ENCODE results near the gene VSIR.

VSIR gene

GRCh38 chr10:71767420-71768035, 5.8 kb downstream of the VSIR start:
- Histone ChIP-seq H3K9me3 (ENCODE audit: control insufficient read depth, low read length) (no peaks in the 10 kb centered on the region), H3K36me3 (ENCODE audit: control insufficient read depth, insufficient read depth, low read length, severe bottlenecking) (no peaks in the 10 kb centered on the region), H3K4me3 (ENCODE audit: low read length) (peak overlapping the region; percentile 54), H3K4me1 (ENCODE audit: control insufficient read depth, insufficient read depth, low read length) (peaks cover 97% of the 10 kb centered on the region), H3K27me3 (replicated peaks; ENCODE audit: control insufficient read depth, insufficient read depth, low read length) (no peaks in the 10 kb centered on the region), H3K9ac (ENCODE audit: low read length) (peak overlapping the region; percentile 74)
- DNase-seq (ENCODE audit: low read depth), result peak; percentile 33

GRCh38 chr10:71766717-71767419, 6.5 kb downstream of the VSIR start:
- Histone ChIP-seq H3K27me3 (replicated peaks; ENCODE audit: control insufficient read depth, insufficient read depth, low read length) (no peaks in the 10 kb centered on the region), H3K9me3 (ENCODE audit: control insufficient read depth, low read length) (no peaks in the 10 kb centered on the region), H3K4me1 (ENCODE audit: control insufficient read depth, insufficient read depth, low read length) (peaks cover 94% of the 10 kb centered on the region), H3K9ac (ENCODE audit: low read length) (peak overlapping the region; percentile 74), H3K4me3 (ENCODE audit: low read length) (peak overlapping the region; percentile 54), H3K36me3 (ENCODE audit: control insufficient read depth, insufficient read depth, low read length, severe bottlenecking) (no peaks in the 10 kb centered on the region)
- DNase-seq (ENCODE audit: low read depth), result peak; percentile 93

GRCh38 chr10:71765906-71766716, 7.2 kb downstream of the VSIR start:
- no peaks in the 10 kb centered on the region for H3K9me3 ChIP-seq (ENCODE audit: control insufficient read depth, low read length)
- H3K27me3 ChIP-seq (replicated peaks; ENCODE audit: control insufficient read depth, insufficient read depth, low read length), result no peaks in the 10 kb centered on the region
- peaks cover 87% of the 10 kb centered on the region for H3K4me1 ChIP-seq (ENCODE audit: control insufficient read depth, insufficient read depth, low read length)
- peak overlapping the region; percentile 66 for H3K9ac ChIP-seq (ENCODE audit: low read length)
- no peak overlapping the region for H3K4me3 ChIP-seq (ENCODE audit: low read length)
- no peak for DNase-seq (ENCODE audit: low read depth)
- H3K36me3 ChIP-seq (ENCODE audit: control insufficient read depth, insufficient read depth, low read length, severe bottlenecking), result peaks cover 7% of the 10 kb centered on the region

GRCh38 chr10:71765176-71765904, 8.0 kb downstream of the VSIR start:
- Histone ChIP-seq H3K9ac (ENCODE audit: low read length) (peak overlapping the region; percentile 66), H3K4me1 (ENCODE audit: control insufficient read depth, insufficient read depth, low read length) (peaks cover 79% of the 10 kb centered on the region)
- DNase-seq (ENCODE audit: low read depth), result peak; percentile 47

GRCh38 chr10:71763352-71764127, 9.8 kb downstream of the VSIR start:
- Histone ChIP-seq H3K27me3 (replicated peaks; ENCODE audit: control insufficient read depth, insufficient read depth, low read length) (no peaks in the 10 kb centered on the region), H3K36me3 (ENCODE audit: control insufficient read depth, insufficient read depth, low read length, severe bottlenecking) (peaks cover 13% of the 10 kb centered on the region), H3K9ac (ENCODE audit: low read length) (peak overlapping the region; percentile 22), H3K4me3 (ENCODE audit: low read length) (no peak overlapping the region), H3K4me1 (ENCODE audit: control insufficient read depth, insufficient read depth, low read length) (peaks cover 64% of the 10 kb centered on the region), H3K9me3 (ENCODE audit: control insufficient read depth, low read length) (no peaks in the 10 kb centered on the region)
- no peak for DNase-seq (ENCODE audit: low read depth)

More at GRCh38 chr10:71765176-71765904, 8.0 kb downstream of the VSIR start:
- Histone ChIP-seq H3K4me3 (ENCODE audit: low read length) (no peak overlapping the region), H3K36me3 (ENCODE audit: control insufficient read depth, insufficient read depth, low read length, severe bottlenecking) (peaks cover 12% of the 10 kb centered on the region), H3K27me3 (replicated peaks; ENCODE audit: control insufficient read depth, insufficient read depth, low read length) (no peaks in the 10 kb centered on the region), H3K9me3 (ENCODE audit: control insufficient read depth, low read length) (no peaks in the 10 kb centered on the region)

- Histone ChIP-seq H3K36me3 (ENCODE audit: control insufficient read depth, insufficient read depth, low read length, severe bottlenecking) (peaks cover 22% of the 10 kb centered on the region), H3K9me3 (ENCODE audit: control insufficient read depth, low read length) (no peaks in the 10 kb centered on the region), H3K4me3 (ENCODE audit: low read length) (no peak overlapping the region), H3K27me3 (replicated peaks; ENCODE audit: control insufficient read depth, insufficient read depth, low read length) (no peaks in the 10 kb centered on the region), H3K9ac (ENCODE audit: low read length) (no peak overlapping the region), H3K4me1 (ENCODE audit: control insufficient read depth, insufficient read depth, low read length) (peaks cover 53% of the 10 kb centered on the region)
- DNase-seq (ENCODE audit: low read depth), result no peak
Observed at GRCh38 chr10:71762324-71762723, 11.0 kb downstream of the VSIR start.

GRCh38 chr10:71761541-71762113, 11.7 kb downstream of the VSIR start:
- peaks cover 25% of the 10 kb centered on the region for H3K36me3 ChIP-seq (ENCODE audit: control insufficient read depth, insufficient read depth, low read length, severe bottlenecking)
- H3K9me3 ChIP-seq (ENCODE audit: control insufficient read depth, low read length), result no peaks in the 10 kb centered on the region
- no peaks in the 10 kb centered on the region for H3K27me3 ChIP-seq (replicated peaks; ENCODE audit: control insufficient read depth, insufficient read depth, low read length)
- H3K4me3 ChIP-seq (ENCODE audit: low read length), result no peak overlapping the region
- H3K4me1 ChIP-seq (ENCODE audit: control insufficient read depth, insufficient read depth, low read length), result peaks cover 46% of the 10 kb centered on the region
- no peak for DNase-seq (ENCODE audit: low read depth)
- H3K9ac ChIP-seq (ENCODE audit: low read length), result no peak overlapping the region

- DNase-seq (ENCODE audit: low read depth), result no peak
- Histone ChIP-seq H3K4me3 (ENCODE audit: low read length) (no peak overlapping the region), H3K9ac (ENCODE audit: low read length) (no peak overlapping the region), H3K36me3 (ENCODE audit: control insufficient read depth, insufficient read depth, low read length, severe bottlenecking) (peaks cover 25% of the 10 kb centered on the region), H3K27me3 (replicated peaks; ENCODE audit: control insufficient read depth, insufficient read depth, low read length) (no peaks in the 10 kb centered on the region), H3K4me1 (ENCODE audit: control insufficient read depth, insufficient read depth, low read length) (peaks cover 41% of the 10 kb centered on the region), H3K9me3 (ENCODE audit: control insufficient read depth, low read length) (no peaks in the 10 kb centered on the region)
Observed at GRCh38 chr10:71761105-71761511, 12.2 kb downstream of the VSIR start.

GRCh38 chr10:71757399-71757922, 15.9 kb downstream of the VSIR start:
- peaks cover 29% of the 10 kb centered on the region for H3K36me3 ChIP-seq (ENCODE audit: control insufficient read depth, insufficient read depth, low read length, severe bottlenecking)
- no peaks in the 10 kb centered on the region for H3K27me3 ChIP-seq (replicated peaks; ENCODE audit: control insufficient read depth, insufficient read depth, low read length)
- no peak overlapping the region for H3K9ac ChIP-seq (ENCODE audit: low read length)
- no peak for DNase-seq (ENCODE audit: low read depth)
- no peaks in the 10 kb centered on the region for H3K9me3 ChIP-seq (ENCODE audit: control insufficient read depth, low read length)
- H3K4me1 ChIP-seq (ENCODE audit: control insufficient read depth, insufficient read depth, low read length), result peaks cover 5% of the 10 kb centered on the region
- H3K4me3 ChIP-seq (ENCODE audit: low read length), result no peak overlapping the region
